Left ventricle myocardium superior (tissue), 1 donor: ENCODE results near the gene BRICD5. TPM values are rescaled to one million over a fixed set of nuclear protein-coding genes. Genes with fewer than 3 reads are reported as not detected.
"Not testable (repeated sequence)": the region's sequence is repeated elsewhere in the genome, so short reads cannot be mapped to it uniquely, and the experiment has no call there.

Experiments
- ATAC-seq: fragments of 200-7000 bp; cut with Tn5 transposase; one replicate; pipeline ENCODE4 v1.9.1; 2020; ENCODE audit warnings: mild to moderate bottlenecking, moderate library complexity
- DNase-seq: peaks from one replicate; pipeline ENCODE4 v3.0.0-alpha.2; 2020
- intact Hi-C: fragments of 100-400 bp; cut with micrococcal nuclease; formaldehyde crosslinking; loops from one replicate; pipeline ENCODE4 v1.11.0; 2022
- total RNA-seq: library from RNA; stranded (reverse); fragmentation: NEBNext Ultra II Directional; extraction: Animal tissue kit (Norgen Biotek cat#: 25700); gene quantifications from one replicate; pipeline ENCODE4 v1.2.1, GENCODE V29; 2021
- donor health status: DM: no; HTN: yes; CAD: no; lungs with severe emphysema.

BRICD5 gene
- total RNA-seq, 1 donor from 2014 or later: 10.0 TPM

DNA sequence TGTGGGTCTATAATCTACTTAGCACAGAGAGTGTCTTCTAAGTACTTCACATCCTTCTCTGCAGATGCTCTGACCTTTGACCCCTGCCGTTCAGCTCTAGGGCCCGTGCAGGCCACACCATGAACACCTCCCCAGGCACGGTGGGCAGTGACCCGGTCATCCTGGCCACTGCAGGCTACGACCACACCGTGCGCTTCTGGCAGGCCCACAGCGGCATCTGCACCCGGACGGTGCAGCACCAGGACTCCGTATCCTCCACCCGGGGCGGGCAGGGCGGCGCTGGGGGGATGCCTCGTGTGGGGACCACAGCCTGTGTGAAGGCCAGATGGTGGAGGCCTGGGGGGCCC lies 4.7 kb downstream of the BRICD5 start:
- intact Hi-C loops: no loop called here
- ATAC-seq (peak; percentile 17), DNase-seq (peak; percentile 50)

DNA sequence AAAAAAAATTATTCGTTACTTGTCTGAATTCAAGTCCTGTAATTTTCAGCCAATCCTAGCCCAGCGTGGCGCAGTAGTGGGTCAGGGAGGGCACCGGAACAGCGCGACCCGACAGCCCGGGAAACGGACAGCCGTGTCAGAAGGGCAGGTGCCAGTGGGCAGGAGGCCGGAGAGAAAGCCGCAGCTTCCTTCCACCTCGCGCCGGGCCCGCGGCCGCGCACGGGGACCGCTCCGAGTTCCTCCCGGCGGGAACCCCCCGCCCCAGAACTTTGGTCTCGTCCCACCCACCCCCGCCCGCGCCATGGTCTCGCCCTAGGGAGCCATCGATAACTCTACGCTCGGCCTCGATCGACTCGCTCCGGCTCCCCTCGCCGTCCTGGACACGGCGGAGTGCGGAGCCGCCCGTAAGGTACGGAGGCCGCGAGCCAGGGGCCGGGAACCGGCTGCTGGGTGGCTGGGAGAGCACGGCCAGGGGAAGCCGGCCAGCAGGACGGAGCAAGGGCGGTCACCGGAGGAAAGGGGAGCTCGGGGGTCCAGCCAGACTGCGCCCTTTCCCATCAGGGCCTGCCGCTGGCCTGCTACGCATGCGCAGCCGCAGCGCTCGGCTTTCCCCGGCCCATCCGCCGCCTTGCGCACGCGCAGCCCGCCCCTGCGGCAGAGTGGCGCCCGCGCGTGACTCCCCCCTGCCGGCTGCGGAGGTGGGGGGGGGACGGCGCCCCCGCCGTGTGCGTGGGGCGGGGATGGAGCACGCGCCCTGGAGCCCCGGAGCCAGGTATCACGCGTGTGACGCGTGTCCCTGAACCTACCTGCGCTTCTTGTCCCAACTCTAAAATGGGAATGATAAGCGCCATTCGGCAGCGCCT lies 5.3 kb downstream of the BRICD5 start, which contains the start of gene MLST8:
Gene MLST8 (plus strand): TSS at position 351 of the 863 bp plus-strand sequence. CDS start 632 bp downstream, outside the sequence.
- peak; percentile 95 for DNase-seq
- peak; percentile 88 for ATAC-seq
- intact Hi-C loops: no loop called here

DNA sequence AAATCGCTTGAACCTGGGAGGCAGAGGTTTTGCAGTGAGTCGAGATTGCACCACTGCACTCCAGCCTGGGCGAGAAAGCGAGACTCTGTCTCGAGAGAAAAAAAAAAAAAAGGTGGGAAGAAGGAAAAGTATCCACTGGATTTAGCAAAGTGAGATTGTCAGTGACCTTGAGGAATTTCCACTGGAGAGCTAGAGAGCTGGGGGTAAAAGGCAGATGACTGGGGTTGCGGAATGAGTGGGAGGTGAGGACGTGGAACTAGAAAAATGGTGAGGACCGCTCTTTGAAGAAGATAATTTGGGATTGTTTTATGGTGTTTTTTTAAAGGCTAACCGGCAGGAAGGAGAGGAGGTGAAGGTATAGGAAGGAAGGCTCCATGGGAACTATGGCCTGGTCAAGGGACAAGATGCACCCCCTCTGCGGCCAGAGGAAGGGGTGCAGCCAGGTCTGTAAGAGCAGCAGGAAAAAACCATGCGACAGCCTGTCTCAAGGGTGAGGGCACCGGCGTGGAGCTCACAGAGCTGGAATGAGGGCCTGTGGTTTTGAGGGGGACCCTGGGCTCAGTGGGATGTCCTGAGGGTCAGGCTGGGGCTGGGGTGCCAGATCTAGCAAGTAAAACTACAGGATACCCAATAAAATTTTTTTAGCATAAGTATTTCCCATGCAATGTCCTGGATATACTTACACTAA lies 6.1 kb downstream of the BRICD5 start:
- intact Hi-C loops: no loop called here
- ATAC-seq (no peak), DNase-seq (no peak)

DNA sequence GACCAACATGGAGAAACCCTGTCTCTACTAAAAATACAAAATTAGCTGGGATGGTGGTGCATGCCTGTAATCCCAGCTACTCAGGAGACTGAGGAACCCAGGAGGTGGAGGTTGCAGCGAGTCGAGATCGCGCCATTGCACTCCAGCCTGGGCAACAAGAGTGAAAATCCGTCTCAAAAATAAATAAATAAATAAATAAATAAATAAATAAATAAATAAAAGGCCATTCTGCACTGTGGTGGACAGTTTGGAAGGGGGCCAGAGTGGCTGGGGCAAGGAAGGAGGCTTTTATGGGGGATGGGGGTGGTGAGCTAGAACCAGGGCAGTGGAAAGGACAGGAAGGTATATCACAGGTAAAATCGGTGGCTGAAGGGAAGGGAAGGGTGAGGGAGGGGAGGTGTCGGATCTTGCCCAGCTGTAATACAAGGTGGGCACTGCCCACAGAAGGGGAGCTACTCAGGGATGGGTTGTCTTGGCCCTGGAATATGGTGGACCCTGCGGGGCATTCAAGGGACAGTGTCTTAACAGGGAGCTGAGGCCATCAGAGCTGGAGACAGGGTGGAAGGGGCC lies 7.5 kb downstream of the BRICD5 start:
- ATAC-seq, DNase-seq: not testable (repeated sequence)

DNA sequence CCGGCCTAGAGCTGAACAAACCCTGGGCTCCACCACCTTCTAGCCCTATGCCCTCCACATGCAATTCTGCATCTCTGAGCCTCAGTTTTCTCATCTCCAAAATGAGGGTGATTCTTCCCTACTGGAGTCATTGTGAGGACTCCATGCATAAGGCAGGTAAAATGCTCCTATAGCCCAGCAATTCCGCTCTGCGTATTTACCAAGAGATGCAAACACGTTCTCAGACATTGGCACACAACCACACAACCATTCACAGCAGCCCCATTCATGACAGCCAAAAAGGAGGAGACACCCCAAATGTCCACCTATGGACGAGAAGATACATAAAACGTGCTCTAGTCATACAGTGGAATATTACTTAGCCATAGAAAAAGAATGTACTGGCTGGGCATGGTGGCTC lies 10.3 kb downstream of the BRICD5 start:
- ATAC-seq (no peak), DNase-seq (no peak)
- intact Hi-C loops: no loop called here

More for the DNA sequence above, 7.5 kb downstream of the BRICD5 start:
- intact Hi-C loops: not testable (repeated sequence)

DNA sequence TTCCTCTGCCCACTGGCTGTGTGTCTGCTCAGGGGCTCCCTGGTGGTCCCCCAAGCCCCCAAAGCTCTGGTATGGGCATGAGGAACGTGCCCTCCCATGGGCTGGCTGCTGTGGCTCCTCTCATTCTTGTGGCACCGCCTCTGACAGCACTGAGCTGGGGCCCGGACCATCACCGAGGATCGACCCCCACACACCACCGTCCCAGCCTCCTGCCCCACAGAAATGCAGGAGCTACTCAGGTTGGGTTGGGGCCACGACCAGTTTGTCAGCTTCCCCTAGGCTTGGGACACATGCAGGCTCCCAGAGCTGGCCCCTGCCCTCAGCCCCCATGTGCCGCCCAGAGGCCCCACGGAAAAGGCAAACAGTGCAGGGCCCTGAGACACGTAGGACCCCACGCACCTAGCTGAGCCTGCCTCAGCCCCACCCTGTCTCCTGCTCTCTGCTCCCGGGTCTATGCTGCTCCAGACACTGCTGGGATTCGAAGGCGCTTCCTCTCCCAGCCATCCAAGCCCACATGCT lies 11.0 kb downstream of the BRICD5 start:
- ATAC-seq: no peak
- intact Hi-C loops: no loop called here
- no peak for DNase-seq

DNA sequence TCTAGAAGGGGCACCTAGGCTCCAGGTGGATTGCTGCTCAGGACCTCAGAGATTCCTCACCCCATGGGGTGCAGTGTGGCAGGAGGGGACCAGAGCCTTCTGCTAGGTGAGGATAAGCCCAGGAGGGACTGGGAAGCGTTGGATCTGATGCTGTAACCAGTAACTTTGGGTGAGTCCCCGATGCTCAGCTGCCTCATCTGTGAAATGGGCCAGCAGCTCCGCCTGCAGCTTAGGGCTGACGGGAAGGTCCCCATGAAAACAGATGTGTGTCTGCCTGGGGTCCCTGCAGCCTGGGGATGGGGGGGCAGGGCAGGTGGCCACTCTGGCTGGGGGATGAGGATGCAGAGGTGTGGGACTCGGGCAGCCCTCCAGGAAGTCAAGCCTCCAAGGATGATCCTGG lies 11.6 kb downstream of the BRICD5 start:
- ATAC-seq (no peak), DNase-seq (no peak)
- intact Hi-C loops: no loop called here

DNA sequence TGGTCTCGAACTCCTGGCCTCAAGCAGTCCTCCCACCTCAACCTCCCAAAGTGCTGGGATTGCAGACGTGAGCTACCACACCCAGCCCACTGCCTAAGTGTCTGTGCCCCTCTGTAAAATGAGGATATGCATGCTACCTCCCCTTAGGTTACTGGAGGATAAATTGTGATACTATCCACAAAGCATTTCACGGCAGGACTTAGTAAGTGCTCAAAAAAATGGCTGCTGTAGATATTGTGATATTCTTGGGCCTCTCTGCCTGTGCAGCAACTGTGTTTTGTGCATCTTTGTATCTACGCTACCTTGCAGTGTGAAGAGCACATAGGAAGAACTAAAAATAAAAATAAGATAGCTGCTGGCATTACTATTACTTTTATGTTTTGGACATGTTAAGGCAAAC lies 12.4 kb downstream of the BRICD5 start:
- no peak for ATAC-seq
- DNase-seq: no peak
- intact Hi-C loops: no loop called here

DNA sequence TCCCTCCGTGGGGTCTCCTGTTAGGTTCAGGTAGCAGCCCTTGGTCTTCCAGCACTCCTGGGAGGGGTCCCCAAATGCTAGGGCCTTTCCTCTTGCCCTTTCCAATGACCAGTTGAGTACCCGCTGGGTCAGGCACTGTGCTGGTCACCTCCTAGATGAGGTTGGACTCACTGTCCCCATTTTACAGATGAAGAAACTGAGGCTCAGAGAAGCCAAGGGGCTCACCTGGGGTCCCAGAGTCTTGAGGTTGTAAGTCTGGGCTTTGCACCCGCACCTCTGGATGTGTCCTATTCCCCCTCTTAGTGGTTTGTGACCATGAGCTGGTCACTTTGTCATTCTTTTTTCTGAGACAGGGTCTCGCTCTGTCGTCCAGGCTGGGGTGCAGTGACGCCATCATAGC lies 12.9 kb downstream of the BRICD5 start:
- intact Hi-C loops: no loop called here
- ATAC-seq (no peak), DNase-seq (no peak)

DNA sequence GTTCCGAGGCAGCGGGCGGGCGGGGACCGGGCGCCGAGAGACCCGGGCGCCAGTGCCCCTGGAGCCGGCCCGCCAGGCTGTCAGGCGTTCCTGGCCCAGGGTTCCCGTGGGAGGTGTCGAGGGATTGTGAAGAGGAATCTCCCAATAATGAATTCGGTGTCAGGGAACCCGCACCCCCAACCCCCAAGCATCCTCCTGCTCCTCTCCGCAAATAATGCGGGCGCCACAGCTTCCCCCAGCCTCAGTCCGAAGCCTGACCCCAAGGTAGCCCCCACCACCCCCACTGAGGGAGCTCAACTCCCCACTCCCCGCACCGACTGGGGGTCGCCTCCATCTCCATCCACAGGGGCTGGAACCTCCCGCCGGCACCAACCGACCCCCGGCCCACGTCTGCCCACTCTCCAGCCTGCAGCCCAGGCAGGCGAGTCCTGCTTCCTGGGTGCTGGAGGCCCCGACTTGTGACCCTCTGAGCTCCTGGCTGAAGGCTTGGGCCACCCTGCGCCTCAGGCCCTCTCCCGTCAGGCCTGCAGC lies 13.6 kb downstream of the BRICD5 start:
- DNase-seq (no peak), ATAC-seq (no peak)
- intact Hi-C loops: no loop called here

DNA sequence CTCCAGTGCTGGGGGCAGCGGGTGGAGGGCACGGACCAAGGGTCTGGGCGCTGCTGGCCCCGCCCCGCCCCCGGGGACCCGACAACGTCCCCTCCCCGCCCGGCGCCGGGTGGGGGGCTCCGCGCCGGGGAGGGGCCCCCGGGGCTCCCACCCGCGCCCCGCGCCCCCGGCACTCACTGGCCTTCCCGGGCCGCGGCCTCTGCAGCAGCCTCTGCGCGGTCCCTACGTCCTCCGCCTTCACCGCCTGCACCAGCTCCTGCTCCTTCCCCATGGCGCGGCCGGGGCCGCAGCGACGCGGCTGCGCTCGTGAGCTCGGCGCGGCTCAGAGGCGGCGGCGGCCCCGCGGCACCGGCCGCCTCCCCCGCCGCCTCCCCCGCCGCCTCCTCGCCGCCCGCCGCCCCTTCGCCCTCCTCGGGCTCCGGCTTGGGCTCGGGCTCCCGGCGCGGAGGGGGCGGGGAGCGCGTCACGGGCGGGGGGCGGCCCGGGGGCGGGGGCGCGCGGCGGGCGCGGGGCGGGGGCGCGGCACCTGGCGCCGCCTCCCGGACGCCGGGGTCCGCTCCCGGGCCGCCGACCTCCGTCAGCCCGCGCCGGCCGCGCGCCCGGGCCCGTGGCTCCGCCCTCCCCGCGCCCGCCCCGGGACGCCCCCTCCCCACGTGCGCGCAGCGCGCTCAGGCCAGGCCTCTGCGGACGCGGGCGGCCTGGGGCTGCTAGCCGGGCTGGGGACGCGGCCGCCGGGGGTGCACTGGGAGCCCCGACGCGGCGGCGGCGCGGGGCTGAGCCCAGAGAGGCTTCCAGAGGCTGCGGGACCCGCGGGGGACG lies 14.3 kb downstream of the BRICD5 start, which contains the start of gene CASKIN1:
Gene CASKIN1 (minus strand): TSS at position 444 of the 819 bp plus-strand sequence. CDS start 173 bp downstream, at position 271.
- no peak for ATAC-seq
- intact Hi-C loops: no loop called here
- DNase-seq: no peak

DNA sequence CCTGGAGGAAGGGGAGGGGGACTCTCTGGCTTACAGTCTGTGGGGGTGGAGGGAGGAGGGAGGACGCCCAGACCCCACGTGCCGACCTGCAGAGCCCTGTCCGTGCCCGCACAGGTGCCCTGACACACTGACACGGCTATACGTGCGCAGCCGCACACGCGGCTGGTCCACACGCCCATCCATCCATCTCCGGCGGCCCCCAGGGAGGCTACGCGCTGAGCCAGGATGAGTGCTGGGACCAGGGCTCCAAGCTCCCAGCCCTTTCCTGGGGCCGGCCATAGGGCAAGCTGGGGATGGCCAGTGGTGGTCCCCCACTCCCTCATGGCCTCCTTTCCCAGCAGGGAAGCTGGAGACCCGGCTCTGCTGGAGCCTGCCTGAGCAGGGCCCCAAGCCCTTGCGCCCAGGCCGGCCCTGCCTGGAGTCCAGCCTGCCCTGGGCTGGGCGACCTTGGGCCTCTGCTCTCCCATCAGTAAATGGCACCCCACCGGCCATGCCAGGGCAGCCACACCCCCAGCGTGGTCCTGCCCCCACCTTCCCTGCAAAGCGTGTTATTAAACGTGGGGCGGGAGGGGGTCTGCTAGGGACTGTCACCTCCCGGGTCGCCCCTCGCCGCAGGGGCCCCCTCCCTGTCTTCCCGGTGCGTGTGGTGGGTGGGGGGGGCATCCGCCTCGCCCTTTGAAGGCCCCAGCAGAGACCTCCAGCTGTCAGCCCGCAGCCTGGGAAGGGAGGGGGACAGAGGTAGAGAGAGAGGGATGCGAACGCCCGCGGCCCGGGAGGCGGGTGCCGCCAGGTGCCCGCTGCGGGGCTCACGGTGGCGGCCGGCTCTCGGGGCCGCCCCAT lies 15.1 kb downstream of the BRICD5 start:
- no peak for ATAC-seq
- DNase-seq: no peak
- intact Hi-C loops: no loop called here

DNA sequence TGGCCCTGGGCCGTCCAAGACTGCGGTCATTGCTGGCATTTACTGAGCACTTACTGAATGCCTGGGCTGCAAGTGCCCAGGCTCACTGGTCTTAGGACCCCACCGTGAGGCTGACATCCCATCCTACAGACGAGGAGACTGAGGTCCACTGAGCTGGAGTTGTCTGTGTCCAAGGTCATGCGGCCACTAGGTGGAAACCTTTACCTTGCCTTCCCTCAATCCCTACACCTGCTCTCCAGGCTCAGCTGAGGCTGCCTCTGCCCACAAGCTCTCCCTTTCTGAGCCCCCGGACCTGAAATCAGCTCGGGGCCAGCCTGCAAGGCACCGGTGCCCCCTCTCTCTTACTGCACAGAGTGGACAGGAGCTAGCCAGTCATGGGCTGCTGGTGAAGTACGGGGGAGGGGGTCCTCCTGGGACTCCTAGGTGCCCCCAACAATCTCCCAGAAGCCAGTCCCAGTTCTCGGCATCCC lies 15.8 kb downstream of the BRICD5 start:
- DNase-seq (no peak), ATAC-seq (peak; percentile 53)
- intact Hi-C loops: no loop called here

DNA sequence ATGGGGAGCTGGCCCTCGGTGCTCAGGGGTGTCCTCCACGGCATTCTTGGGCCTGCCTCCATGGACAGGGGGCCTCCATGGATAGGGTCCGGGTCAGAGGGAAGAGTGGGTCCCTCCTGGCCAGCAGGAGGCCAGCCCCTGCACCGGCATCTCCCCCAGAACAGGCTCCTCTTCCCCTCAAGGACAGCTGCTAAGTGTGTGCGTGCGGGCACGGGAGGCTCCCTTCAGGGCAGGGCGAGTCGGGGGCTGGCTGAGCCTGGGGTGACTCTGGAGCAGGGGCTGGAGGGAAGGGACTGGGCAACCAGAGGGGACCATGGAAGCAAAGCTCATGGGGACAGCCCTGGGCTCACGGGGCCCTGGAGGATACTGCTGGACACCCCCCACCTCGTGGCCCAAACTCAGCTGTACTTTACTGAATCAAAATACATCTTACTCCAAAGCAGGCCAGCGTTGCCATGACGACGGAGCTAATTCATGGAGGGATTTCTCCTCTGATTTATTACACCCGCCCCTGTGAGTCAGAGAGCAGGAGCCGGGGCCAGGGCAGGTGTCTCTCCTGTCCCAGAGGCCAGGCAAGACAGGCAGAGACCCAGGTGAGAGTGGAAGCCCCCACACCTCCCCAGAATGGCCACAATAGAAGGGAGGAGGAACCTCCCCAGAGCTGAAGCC lies 16.4 kb downstream of the BRICD5 start:
- ATAC-seq (no peak), DNase-seq (no peak)
- intact Hi-C loops: no loop called here

DNA sequence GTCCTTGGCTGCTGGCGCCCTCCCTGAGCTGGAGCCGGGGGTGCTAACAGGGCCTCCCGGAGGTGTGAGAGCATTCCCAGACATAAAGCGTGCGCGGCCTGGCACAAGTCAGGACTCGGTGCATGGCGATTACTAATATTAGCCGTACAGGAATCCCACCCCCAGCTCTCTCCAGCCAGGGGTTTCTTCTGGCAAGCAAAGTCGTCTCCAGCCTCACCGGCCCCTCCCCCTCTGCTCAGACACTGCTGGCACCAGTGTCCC lies 19.3 kb downstream of the BRICD5 start:
- ATAC-seq (peak; percentile 59), DNase-seq (peak; percentile 54)
- intact Hi-C loops: no loop called here

DNA sequence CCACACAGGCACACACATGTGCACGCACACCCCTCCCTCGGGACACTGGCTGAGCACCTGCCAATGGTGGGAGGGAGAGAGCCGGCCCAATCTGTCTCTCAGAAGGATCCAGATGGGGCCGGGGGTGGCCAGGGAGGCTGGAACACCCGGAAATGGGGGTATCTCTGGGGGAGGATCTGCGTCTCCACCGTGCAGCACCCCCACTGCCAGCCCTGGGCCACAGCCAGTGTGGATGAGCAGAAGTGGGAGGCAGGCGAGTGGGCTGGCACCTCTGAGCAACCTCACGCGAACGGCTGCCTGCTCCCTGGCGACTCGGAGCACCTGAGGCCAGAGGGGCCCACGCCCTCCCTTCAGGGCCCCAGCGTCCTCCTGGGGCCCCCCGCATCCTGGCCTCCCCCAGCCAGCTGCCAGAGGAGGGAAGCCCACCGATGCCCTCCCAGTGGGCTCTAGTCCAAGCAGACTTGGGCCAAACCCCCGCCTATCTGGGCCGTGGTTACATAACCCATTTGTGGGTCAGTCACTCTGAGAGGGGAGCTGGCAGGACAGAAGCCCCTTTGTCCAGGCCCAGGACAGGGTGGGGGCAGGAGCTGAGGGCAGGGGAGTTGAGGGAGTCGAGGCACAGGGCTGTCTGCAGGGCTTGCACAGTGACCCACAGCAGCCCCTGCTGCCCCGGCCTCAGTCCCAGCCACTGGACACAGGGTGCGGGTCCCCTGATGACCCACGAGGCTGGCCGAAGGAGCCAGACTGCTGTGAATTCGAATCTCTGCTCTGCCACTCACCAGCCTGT lies 19.8 kb downstream of the BRICD5 start:
- no peak for ATAC-seq
- no peak for DNase-seq
- intact Hi-C loops: no loop called here
